ENCODE measurements around the gene SERPING1.
A peak's percentile ranks its signal among the peaks of the same experiment; 100 is the strongest.

SERPING1 gene

DNA sequence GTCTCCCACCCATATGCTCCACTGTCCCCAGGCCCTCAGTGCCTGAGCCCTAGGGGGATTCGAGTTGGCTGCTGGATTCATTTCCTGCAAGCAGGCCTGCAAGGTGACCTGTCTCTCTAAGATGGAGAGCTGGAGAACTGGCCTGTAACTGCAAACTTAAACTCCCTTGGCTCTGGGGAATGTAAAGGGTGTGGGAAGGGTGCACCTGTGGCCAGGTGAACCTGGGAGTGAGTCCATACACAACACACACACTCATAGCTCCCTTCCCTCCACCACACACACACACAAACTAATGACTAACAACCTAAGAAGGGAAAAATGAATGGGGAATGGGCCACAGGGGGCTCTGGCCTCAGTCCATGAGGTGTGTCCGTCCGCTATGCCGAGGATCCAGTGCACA is 45.5 kb upstream of the SERPING1 start:
- TF ChIP-seq RAD21 (IDR thresholded peaks at IDR 0.05; ENCODE audit: low read depth): no peak
- TF ChIP-seq EGR1 (IDR thresholded peaks at IDR 0.05): no peak
- no peak for TF ChIP-seq YY1 (IDR thresholded peaks at IDR 0.05; ENCODE audit: low read depth)
- TF ChIP-seq CREB1 (IDR thresholded peaks at IDR 0.05; ENCODE audit: low read depth): no peak
- no peak for TF ChIP-seq TAF1 (IDR thresholded peaks at IDR 0.05; ENCODE audit: low read depth)

DNA sequence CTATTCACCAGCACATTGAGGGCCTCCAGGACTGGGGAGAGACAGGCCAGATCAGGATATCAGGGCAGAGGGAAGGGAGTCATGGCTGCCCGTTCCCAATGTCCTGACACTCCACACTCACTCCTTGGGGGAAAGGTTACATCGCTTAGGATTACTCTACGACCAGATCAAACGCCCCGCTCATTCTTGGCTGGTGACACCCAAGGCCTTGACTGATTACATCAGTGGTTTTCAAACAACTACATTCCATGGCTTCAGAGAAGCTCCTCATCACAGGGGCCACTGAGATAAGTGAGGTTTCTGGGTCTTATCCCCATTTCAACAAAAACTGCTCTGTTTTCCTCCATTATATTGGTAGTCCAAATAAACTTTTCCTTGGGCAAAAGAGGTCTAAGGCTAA is 45.0 kb upstream of the SERPING1 start:
- TF ChIP-seq YY1 (IDR thresholded peaks at IDR 0.05; ENCODE audit: low read depth): no peak
- TF ChIP-seq, protein P1, sequence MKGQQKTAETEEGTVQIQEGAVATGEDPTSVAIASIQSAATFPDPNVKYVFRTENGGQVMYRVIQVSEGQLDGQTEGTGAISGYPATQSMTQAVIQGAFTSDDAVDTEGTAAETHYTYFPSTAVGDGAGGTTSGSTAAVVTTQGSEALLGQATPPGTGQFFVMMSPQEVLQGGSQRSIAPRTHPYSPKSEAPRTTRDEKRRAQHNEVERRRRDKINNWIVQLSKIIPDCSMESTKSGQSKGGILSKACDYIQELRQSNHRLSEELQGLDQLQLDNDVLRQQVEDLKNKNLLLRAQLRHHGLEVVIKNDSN (IDR thresholded peaks at IDR 0.05): no peak
- no peak for TF ChIP-seq NFIC (IDR thresholded peaks at IDR 0.05)
- TF ChIP-seq, protein P2, sequence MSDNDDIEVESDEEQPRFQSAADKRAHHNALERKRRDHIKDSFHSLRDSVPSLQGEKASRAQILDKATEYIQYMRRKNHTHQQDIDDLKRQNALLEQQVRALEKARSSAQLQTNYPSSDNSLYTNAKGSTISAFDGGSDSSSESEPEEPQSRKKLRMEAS (IDR thresholded peaks at IDR 0.05): no peak
- TF ChIP-seq, protein P3, sequence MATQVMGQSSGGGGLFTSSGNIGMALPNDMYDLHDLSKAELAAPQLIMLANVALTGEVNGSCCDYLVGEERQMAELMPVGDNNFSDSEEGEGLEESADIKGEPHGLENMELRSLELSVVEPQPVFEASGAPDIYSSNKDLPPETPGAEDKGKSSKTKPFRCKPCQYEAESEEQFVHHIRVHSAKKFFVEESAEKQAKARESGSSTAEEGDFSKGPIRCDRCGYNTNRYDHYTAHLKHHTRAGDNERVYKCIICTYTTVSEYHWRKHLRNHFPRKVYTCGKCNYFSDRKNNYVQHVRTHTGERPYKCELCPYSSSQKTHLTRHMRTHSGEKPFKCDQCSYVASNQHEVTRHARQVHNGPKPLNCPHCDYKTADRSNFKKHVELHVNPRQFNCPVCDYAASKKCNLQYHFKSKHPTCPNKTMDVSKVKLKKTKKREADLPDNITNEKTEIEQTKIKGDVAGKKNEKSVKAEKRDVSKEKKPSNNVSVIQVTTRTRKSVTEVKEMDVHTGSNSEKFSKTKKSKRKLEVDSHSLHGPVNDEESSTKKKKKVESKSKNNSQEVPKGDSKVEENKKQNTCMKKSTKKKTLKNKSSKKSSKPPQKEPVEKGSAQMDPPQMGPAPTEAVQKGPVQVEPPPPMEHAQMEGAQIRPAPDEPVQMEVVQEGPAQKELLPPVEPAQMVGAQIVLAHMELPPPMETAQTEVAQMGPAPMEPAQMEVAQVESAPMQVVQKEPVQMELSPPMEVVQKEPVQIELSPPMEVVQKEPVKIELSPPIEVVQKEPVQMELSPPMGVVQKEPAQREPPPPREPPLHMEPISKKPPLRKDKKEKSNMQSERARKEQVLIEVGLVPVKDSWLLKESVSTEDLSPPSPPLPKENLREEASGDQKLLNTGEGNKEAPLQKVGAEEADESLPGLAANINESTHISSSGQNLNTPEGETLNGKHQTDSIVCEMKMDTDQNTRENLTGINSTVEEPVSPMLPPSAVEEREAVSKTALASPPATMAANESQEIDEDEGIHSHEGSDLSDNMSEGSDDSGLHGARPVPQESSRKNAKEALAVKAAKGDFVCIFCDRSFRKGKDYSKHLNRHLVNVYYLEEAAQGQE (IDR thresholded peaks at IDR 0.05; ENCODE audit: low read depth): no peak
- no peak for TF ChIP-seq FOXM1 (IDR thresholded peaks at IDR 0.05; ENCODE audit: borderline replicate concordance, low read depth)
- no peak for TF ChIP-seq RAD21 (IDR thresholded peaks at IDR 0.05; ENCODE audit: low read depth)
- no peak for TF ChIP-seq ZBTB7A (IDR thresholded peaks at IDR 0.05; ENCODE audit: low read depth)
- no peak for TF ChIP-seq TCF12 (IDR thresholded peaks at IDR 0.05; ENCODE audit: low read depth)

DNA sequence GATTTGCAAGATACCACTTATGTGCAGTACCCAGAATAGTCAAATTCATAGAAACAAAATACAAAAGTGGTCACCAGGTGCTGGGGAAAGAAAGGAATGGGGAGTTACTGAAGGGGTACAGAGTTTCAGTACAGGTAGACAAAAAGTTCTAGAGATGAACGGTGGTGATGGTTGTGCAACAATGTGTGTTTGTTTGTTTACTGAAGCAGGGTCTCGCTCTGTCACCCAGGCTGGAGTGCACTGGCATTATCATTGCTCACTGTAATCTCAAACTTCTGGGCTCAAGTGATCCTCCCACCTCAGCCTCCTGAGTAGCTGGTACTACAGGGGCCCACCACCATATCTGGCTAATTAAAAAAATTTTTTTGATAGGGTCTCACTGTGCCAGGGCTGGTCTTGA is 42.1 kb upstream of the SERPING1 start:
- TF ChIP-seq EP300 (IDR thresholded peaks at IDR 0.05; ENCODE audit: borderline replicate concordance) (no peak), EGR1 (IDR thresholded peaks at IDR 0.05) (no peak), RAD21 (IDR thresholded peaks at IDR 0.05; ENCODE audit: low read depth) (no peak), TAF1 (IDR thresholded peaks at IDR 0.05; ENCODE audit: low read depth) (no peak), FOXM1 (IDR thresholded peaks at IDR 0.05; ENCODE audit: borderline replicate concordance, low read depth) (no peak), NFIC (IDR thresholded peaks at IDR 0.05) (no peak), CREB1 (IDR thresholded peaks at IDR 0.05; ENCODE audit: low read depth) (no peak), TEAD4 (IDR thresholded peaks at IDR 0.05) (no peak), ZBTB7A (IDR thresholded peaks at IDR 0.05; ENCODE audit: low read depth) (no peak), CEBPB (IDR thresholded peaks at IDR 0.05) (no peak), YY1 (IDR thresholded peaks at IDR 0.05; ENCODE audit: low read depth) (no peak)
- TF ChIP-seq, protein P1 (IDR thresholded peaks at IDR 0.05): no peak
- TF ChIP-seq, protein P2 (IDR thresholded peaks at IDR 0.05): no peak
- TF ChIP-seq, protein P3 (IDR thresholded peaks at IDR 0.05; ENCODE audit: low read depth): no peak

DNA sequence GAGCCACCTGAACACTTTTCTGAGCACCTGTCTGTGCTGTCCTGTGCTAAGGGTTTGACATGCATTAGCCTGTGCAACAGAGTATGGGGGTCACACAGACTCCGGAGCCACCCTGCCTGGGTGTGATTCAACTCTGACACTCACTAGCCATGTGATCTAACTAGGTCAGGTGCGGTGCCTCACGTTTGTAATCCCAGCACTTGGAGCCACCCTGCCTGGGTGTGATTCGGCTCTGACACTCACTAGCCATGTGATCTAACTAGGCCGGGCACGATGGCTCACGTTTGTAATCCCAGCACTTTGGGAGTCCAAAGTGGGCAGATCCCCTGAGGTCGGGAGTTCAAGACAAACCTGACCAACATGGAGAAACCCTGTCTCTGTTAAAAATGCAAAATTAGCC is 41.4 kb upstream of the SERPING1 start:
- TF ChIP-seq RAD21 (IDR thresholded peaks at IDR 0.05; ENCODE audit: low read depth): no peak
- no peak for TF ChIP-seq CREB1 (IDR thresholded peaks at IDR 0.05; ENCODE audit: low read depth)
- no peak for TF ChIP-seq EGR1 (IDR thresholded peaks at IDR 0.05)
- TF ChIP-seq, protein P2 (IDR thresholded peaks at IDR 0.05): no peak
- TF ChIP-seq TAF1 (IDR thresholded peaks at IDR 0.05; ENCODE audit: low read depth): no peak
- TF ChIP-seq FOXM1 (IDR thresholded peaks at IDR 0.05; ENCODE audit: borderline replicate concordance, low read depth): no peak
- no peak for TF ChIP-seq TEAD4 (IDR thresholded peaks at IDR 0.05)
- no peak for TF ChIP-seq TCF12 (IDR thresholded peaks at IDR 0.05; ENCODE audit: low read depth)
- TF ChIP-seq, protein P3 (IDR thresholded peaks at IDR 0.05; ENCODE audit: low read depth): no peak

DNA sequence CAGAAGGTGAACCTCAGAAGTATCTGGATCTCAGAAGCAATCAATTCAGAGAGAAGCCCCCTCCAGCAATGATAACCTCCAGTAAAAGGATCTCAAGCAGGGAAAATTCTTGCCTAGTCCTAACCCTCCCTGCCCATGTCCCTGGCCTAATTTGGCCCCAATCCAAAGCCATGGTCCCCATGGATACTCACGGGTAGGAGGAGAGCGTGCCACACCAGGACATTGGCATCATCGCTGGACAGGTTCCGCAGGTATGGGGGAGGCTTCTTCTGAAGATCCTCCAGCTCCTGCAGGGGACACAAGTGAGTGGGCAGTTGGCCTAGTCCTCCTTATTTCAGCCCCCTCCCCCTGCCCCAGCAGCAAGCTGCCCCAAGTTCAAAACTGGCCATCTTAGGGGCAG is 37.3 kb upstream of the SERPING1 start:
- TF ChIP-seq CEBPB (IDR thresholded peaks at IDR 0.05) (no peak), EP300 (IDR thresholded peaks at IDR 0.05; ENCODE audit: borderline replicate concordance) (no peak), TEAD4 (IDR thresholded peaks at IDR 0.05) (no peak), YY1 (IDR thresholded peaks at IDR 0.05; ENCODE audit: low read depth) (no peak), ZBTB7A (IDR thresholded peaks at IDR 0.05; ENCODE audit: low read depth) (no peak), NFIC (IDR thresholded peaks at IDR 0.05) (peak; percentile 67), TCF12 (IDR thresholded peaks at IDR 0.05; ENCODE audit: low read depth) (no peak)
- TF ChIP-seq, protein P3 (IDR thresholded peaks at IDR 0.05; ENCODE audit: low read depth): no peak
- TF ChIP-seq, protein P2 (IDR thresholded peaks at IDR 0.05): no peak

Measured in Ishikawa (cell line).